SK-N-SH treated with all-trans-retinoic acid at 6 μM for 48 hours (cell line): Measurements from ENCODE around the gene C2orf69.

ENCODE experiments used
- ATAC-seq: fragments of 200-7000 bp; cut with Tn5 transposase; 3 replicates; pipeline ENCODE4 v1.9.1; 2020; ENCODE audit warnings: mild to moderate bottlenecking, moderate library complexity
- ARNTL ChIP-seq: fragments of 450-650 bp; formaldehyde crosslinking; IDR thresholded peaks from 2 replicates; pipeline ENCODE4 v1.5.0; 2020; ENCODE audit warnings: low read depth, mild to moderate bottlenecking, moderate library complexity, borderline replicate concordance
- BACH2 ChIP-seq: fragments of 250-450 bp; sonication (Bioruptor Pico); IDR thresholded peaks from 2 replicates; pipeline ENCODE4 v1.9.0; 2021; ENCODE audit warnings: mild to moderate bottlenecking, borderline replicate concordance
- CREB5 ChIP-seq: fragments of 250-450 bp; sonication (Bioruptor Pico); IDR thresholded peaks from 2 replicates; pipeline ENCODE4 v1.5.1; 2020; ENCODE audit warnings: low read depth, mild to moderate bottlenecking, moderate library complexity
- CSDC2 ChIP-seq: fragments of 250-450 bp; sonication (Bioruptor Pico); IDR thresholded peaks from 2 replicates; pipeline ENCODE4 v1.5.0; 2020; ENCODE audit warnings: mild to moderate bottlenecking, moderate library complexity
- CSRNP3 ChIP-seq: fragments of 250-450 bp; sonication (Bioruptor Pico); IDR thresholded peaks from 2 replicates; pipeline ENCODE4 v1.5.1; 2021; ENCODE audit warnings: mild to moderate bottlenecking, moderate library complexity
- ESRRG ChIP-seq: fragments of 250-450 bp; sonication (Bioruptor Pico); IDR thresholded peaks from 2 replicates; pipeline ENCODE4 v1.6.1; 2021; ENCODE audit warnings: mild to moderate bottlenecking
- GLIS3 ChIP-seq: fragments of 250-450 bp; sonication (Bioruptor Pico); IDR thresholded peaks from 2 replicates; pipeline ENCODE4 v1.5.0; 2020; ENCODE audit warnings: mild to moderate bottlenecking, moderate library complexity
- ISL1 ChIP-seq: fragments of 250-450 bp; sonication (Bioruptor Pico); IDR thresholded peaks from 2 replicates; pipeline ENCODE4 v2.1.2; 2022; ENCODE audit warnings: mild to moderate bottlenecking, moderate library complexity
- OSR1 ChIP-seq: fragments of 250-450 bp; sonication (Bioruptor Pico); IDR thresholded peaks from 2 replicates; pipeline ENCODE4 v1.8.0; 2022; ENCODE audit warnings: moderate library complexity, mild to moderate bottlenecking, inconsistent platforms
- PATZ1 ChIP-seq: fragments of 250-450 bp; sonication (Bioruptor Pico); IDR thresholded peaks from 2 replicates; pipeline ENCODE4 v1.8.0; 2020; ENCODE audit warnings: mild to moderate bottlenecking, moderate library complexity, borderline replicate concordance
- POU6F1 ChIP-seq: fragments of 250-450 bp; sonication (Bioruptor Pico); IDR thresholded peaks from 2 replicates; pipeline ENCODE4 v1.8.0; 2021; ENCODE audit warnings: low read depth, mild to moderate bottlenecking, moderate library complexity, borderline replicate concordance
- PPARA ChIP-seq: fragments of 250-450 bp; sonication (Bioruptor Pico); IDR thresholded peaks from 2 replicates; pipeline ENCODE4 v1.5.0; 2020; ENCODE audit warnings: mild to moderate bottlenecking, borderline replicate concordance
- RARB ChIP-seq: fragments of 250-450 bp; sonication (Bioruptor Pico); IDR thresholded peaks from 2 replicates; pipeline ENCODE4 v1.8.0; 2021; ENCODE audit warnings: mild to moderate bottlenecking, moderate library complexity
- SNAI2 ChIP-seq: fragments of 250-450 bp; sonication (Bioruptor Pico); IDR thresholded peaks from 2 replicates; pipeline ENCODE4 v1.5.0; 2020; ENCODE audit warnings: mild to moderate bottlenecking, moderate library complexity
- TOX ChIP-seq: fragments of 250-450 bp; sonication (Bioruptor Pico); IDR thresholded peaks from 2 replicates; pipeline ENCODE4 v1.8.0; 2021; ENCODE audit warnings: mild to moderate bottlenecking, moderate library complexity, borderline replicate concordance
- ZC3H10 ChIP-seq: fragments of 250-450 bp; sonication (Bioruptor Pico); IDR thresholded peaks from 2 replicates; pipeline ENCODE4 v1.5.1; 2021; ENCODE audit warnings: mild to moderate bottlenecking, moderate library complexity
- ZFP3 ChIP-seq: fragments of 250-450 bp; sonication (Bioruptor Pico); IDR thresholded peaks from 2 replicates; pipeline ENCODE4 v1.5.0; 2020; ENCODE audit warnings: mild to moderate bottlenecking, moderate library complexity
- ZFP30 ChIP-seq: fragments of 450-650 bp; formaldehyde crosslinking; IDR thresholded peaks from 2 replicates; pipeline ENCODE4 v1.5.0; 2022; ENCODE audit warnings: mild to moderate bottlenecking, moderate library complexity
- ZNF565 ChIP-seq: fragments of 450-650 bp; formaldehyde crosslinking; conservative IDR thresholded peaks from 2 replicates; pipeline ENCODE4 v1.5.0; 2020; ENCODE audit warnings: low read depth, mild to moderate bottlenecking, moderate library complexity
- ZNF70 ChIP-seq: fragments of 450-650 bp; formaldehyde crosslinking; IDR thresholded peaks from 2 replicates; pipeline ENCODE4 v1.5.0; 2020; ENCODE audit warnings: mild to moderate bottlenecking, moderate library complexity
- ZNF8 ChIP-seq: fragments of 450-650 bp; formaldehyde crosslinking; IDR thresholded peaks from 2 replicates; pipeline ENCODE4 v1.5.0; 2020; ENCODE audit warnings: mild to moderate bottlenecking, moderate library complexity

C2orf69 gene

GRCh38 chr2:199928626-199929025 lies 17.5 kb downstream of the C2orf69 start:
- TF ChIP-seq CREB5 (CRISPR knock-in tag) (no peak), ARNTL (CRISPR knock-in tag) (no peak), SNAI2 (CRISPR knock-in tag) (no peak), ZFP3 (CRISPR knock-in tag) (no peak), GLIS3 (no peak), ZC3H10 (CRISPR knock-in tag) (no peak), ZNF565 (CRISPR knock-in tag) (no peak), TOX (CRISPR knock-in tag) (no peak), PPARA (CRISPR knock-in tag) (no peak), PATZ1 (CRISPR knock-in tag) (no peak), BACH2 (CRISPR knock-in tag) (no peak), ZNF70 (CRISPR knock-in tag) (no peak), ZNF8 (CRISPR knock-in tag) (no peak), OSR1 (no peak), ESRRG (CRISPR knock-in tag) (no peak), CSRNP3 (CRISPR knock-in tag) (no peak), RARB (CRISPR knock-in tag) (no peak), ZFP30 (CRISPR knock-in tag) (no peak), ISL1 (no peak)
- TF ChIP-seq, all 23 proteins: peak for 0
- ATAC-seq = no peak

GRCh38 chr2:199929262-199929661 lies 18.2 kb downstream of the C2orf69 start:
- TF ChIP-seq ESRRG (CRISPR knock-in tag) = no peak
- no peak for TF ChIP-seq PATZ1 (CRISPR knock-in tag)
- no peak for TF ChIP-seq PPARA (CRISPR knock-in tag)
- TF ChIP-seq TOX (CRISPR knock-in tag) = no peak
- no peak for TF ChIP-seq POU6F1 (CRISPR knock-in tag)
- TF ChIP-seq ZFP30 (CRISPR knock-in tag) = no peak
- no peak for TF ChIP-seq CSDC2 (CRISPR knock-in tag)
- no peak for TF ChIP-seq ZFP3 (CRISPR knock-in tag)
- no peak for TF ChIP-seq OSR1
- TF ChIP-seq RARB (CRISPR knock-in tag) = no peak
- TF ChIP-seq ZC3H10 (CRISPR knock-in tag) = no peak
- no peak for TF ChIP-seq GLIS3
- TF ChIP-seq CREB5 (CRISPR knock-in tag) = no peak
- TF ChIP-seq ZNF565 (CRISPR knock-in tag) = no peak
- ATAC-seq = no peak
